ENCODE measurements around the gene KIF5A. TPM values are rescaled to one million over a fixed set of nuclear protein-coding genes. Genes with fewer than 3 reads are reported as not detected.

Gene KIF5A
- total RNA-seq, 2 donors from 2014 or later, result 2.3 to 4.5 TPM

DNA sequence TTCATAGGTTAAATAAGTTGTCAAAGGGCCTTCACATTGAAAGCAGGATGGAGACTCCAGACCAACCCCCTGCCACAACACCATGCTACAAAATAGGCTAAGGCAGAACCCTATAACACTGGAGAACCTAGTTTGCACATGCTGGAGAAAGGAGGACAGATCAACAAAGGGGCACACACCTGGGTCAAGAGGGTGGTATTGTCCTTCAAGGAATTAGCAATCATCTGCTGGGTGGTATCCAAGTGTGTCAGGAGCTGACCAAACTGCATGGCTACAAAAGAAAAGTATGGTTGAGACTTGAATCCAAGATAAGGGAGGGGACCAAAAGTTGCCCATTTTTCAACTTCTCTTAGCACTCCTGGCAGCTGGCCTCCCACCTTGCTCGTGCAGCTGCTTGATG, 18.0 kb upstream of the KIF5A start:
- H3K27me3 Mint-ChIP-seq (ENCODE audit: insufficient read depth), result no peaks in the 10 kb centered on the region
- H3K4me3 Mint-ChIP-seq, result no peak overlapping the region
- peaks cover 75% of the 10 kb centered on the region for H3K36me3 Mint-ChIP-seq (ENCODE audit: low read depth)
- Histone ChIP-seq H3K4me3 (ENCODE audit: low read length) (no peak overlapping the region), H3K27ac (ENCODE audit: low read depth, low read length) (no peak overlapping the region), H3K4me1 (ENCODE audit: control insufficient read depth, insufficient read depth, low read length) (peaks cover 6% of the 10 kb centered on the region), H3K36me3 (ENCODE audit: control insufficient read depth, insufficient read depth, low read length) (peaks cover 93% of the 10 kb centered on the region), H3K9ac (ENCODE audit: extremely low read depth, low read length, poor library complexity, severe bottlenecking) (no peak overlapping the region), H3K9me3 (ENCODE audit: control insufficient read depth, low read length) (no peaks in the 10 kb centered on the region), H3K27me3 (ENCODE audit: control insufficient read depth, insufficient read depth, low read length, poor library complexity, severe bottlenecking) (no peaks in the 10 kb centered on the region)
- H3K4me1 Mint-ChIP-seq, result no peaks in the 10 kb centered on the region
- 96% methylated on average over 1 of the region's 1 CpG; no CpG with 5 or more reads in 1 of the 2 experiments for WGBS, 2 experiments (ENCODE audit: insufficient coverage in 1 of 2, insufficient read length in 1 of 2)
- H3K27ac Mint-ChIP-seq, result no peak overlapping the region
- no peaks in the 10 kb centered on the region for H3K9me3 Mint-ChIP-seq
- DNase-seq, result no peak
- TF ChIP-seq, protein P1, sequence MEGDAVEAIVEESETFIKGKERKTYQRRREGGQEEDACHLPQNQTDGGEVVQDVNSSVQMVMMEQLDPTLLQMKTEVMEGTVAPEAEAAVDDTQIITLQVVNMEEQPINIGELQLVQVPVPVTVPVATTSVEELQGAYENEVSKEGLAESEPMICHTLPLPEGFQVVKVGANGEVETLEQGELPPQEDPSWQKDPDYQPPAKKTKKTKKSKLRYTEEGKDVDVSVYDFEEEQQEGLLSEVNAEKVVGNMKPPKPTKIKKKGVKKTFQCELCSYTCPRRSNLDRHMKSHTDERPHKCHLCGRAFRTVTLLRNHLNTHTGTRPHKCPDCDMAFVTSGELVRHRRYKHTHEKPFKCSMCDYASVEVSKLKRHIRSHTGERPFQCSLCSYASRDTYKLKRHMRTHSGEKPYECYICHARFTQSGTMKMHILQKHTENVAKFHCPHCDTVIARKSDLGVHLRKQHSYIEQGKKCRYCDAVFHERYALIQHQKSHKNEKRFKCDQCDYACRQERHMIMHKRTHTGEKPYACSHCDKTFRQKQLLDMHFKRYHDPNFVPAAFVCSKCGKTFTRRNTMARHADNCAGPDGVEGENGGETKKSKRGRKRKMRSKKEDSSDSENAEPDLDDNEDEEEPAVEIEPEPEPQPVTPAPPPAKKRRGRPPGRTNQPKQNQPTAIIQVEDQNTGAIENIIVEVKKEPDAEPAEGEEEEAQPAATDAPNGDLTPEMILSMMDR (conservative IDR thresholded peaks at IDR 0.05), result no peak

DNA sequence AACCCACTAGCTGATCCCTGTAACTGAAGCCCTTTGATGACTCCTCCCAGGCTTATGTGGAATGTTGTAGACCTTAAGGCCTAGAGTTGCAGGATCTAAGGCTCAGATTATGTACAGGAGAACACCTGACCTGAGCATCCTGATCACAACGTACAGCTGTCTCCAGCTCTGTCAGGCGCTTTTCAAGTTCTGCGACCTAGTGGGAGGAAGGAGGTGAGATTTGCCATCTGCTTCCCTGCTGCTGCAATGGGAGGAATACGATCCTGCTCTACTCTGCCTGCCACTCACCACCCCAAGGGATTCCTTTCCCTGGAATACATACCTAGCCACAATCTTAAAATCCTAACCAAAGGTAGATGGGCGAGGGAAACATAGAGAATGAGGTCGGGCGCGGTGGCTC, 16.7 kb upstream of the KIF5A start:
- TF ChIP-seq, protein P1 (conservative IDR thresholded peaks at IDR 0.05), result no peak
- H3K36me3 Mint-ChIP-seq (ENCODE audit: low read depth), result peaks cover 78% of the 10 kb centered on the region
- H3K9me3 Mint-ChIP-seq, result no peaks in the 10 kb centered on the region
- DNase-seq, result no peak
- H3K27ac Mint-ChIP-seq, result no peak overlapping the region
- no peaks in the 10 kb centered on the region for H3K27me3 ChIP-seq (ENCODE audit: control insufficient read depth, insufficient read depth, low read length, poor library complexity, severe bottlenecking)
- H3K27ac ChIP-seq (ENCODE audit: low read depth, low read length), result no peak overlapping the region
- H3K9ac ChIP-seq (ENCODE audit: extremely low read depth, low read length, poor library complexity, severe bottlenecking), result no peak overlapping the region
- H3K36me3 ChIP-seq (ENCODE audit: control insufficient read depth, insufficient read depth, low read length), result peaks cover 86% of the 10 kb centered on the region
- H3K4me3 ChIP-seq (ENCODE audit: low read length), result no peak overlapping the region
- no peaks in the 10 kb centered on the region for H3K9me3 ChIP-seq (ENCODE audit: control insufficient read depth, low read length)
- H3K4me1 Mint-ChIP-seq, result no peaks in the 10 kb centered on the region
- H3K27me3 Mint-ChIP-seq (ENCODE audit: insufficient read depth), result no peaks in the 10 kb centered on the region
- no peak overlapping the region for H3K4me3 Mint-ChIP-seq
- H3K4me1 ChIP-seq (ENCODE audit: control insufficient read depth, insufficient read depth, low read length), result peaks cover 6% of the 10 kb centered on the region
- 93 to 100% methylated on average over 1 to 8 of the region's 8 CpGs for WGBS, 2 experiments (ENCODE audit: insufficient coverage in 1 of 2, insufficient read length in 1 of 2)

- no peak for DNase-seq
- Mint-ChIP-seq H3K4me1 (no peaks in the 10 kb centered on the region), H3K27ac (no peak overlapping the region), H3K4me3 (no peak overlapping the region), H3K36me3 (ENCODE audit: low read depth) (peaks cover 80% of the 10 kb centered on the region), H3K9me3 (no peaks in the 10 kb centered on the region), H3K27me3 (ENCODE audit: insufficient read depth) (no peaks in the 10 kb centered on the region)
- Histone ChIP-seq H3K4me1 (ENCODE audit: control insufficient read depth, insufficient read depth, low read length) (peaks cover 6% of the 10 kb centered on the region), H3K27me3 (ENCODE audit: control insufficient read depth, insufficient read depth, low read length, poor library complexity, severe bottlenecking) (no peaks in the 10 kb centered on the region), H3K4me3 (ENCODE audit: low read length) (no peak overlapping the region), H3K27ac (ENCODE audit: low read depth, low read length) (no peak overlapping the region), H3K36me3 (ENCODE audit: control insufficient read depth, insufficient read depth, low read length) (peaks cover 87% of the 10 kb centered on the region), H3K9ac (ENCODE audit: extremely low read depth, low read length, poor library complexity, severe bottlenecking) (no peak overlapping the region), H3K9me3 (ENCODE audit: control insufficient read depth, low read length) (no peaks in the 10 kb centered on the region)
- 94 to 95% methylated on average over 4 to 5 of the region's 5 CpGs for WGBS, 2 experiments (ENCODE audit: insufficient coverage in 1 of 2, insufficient read length in 1 of 2)
- TF ChIP-seq, protein P1 (conservative IDR thresholded peaks at IDR 0.05), result no peak
These were observed 15.6 kb upstream of the KIF5A start for GRCh38 chr12:57534250-57534649.

Data from endodermal cell (in vitro differentiated cells).